NCI-H1417 (cell line): ENCODE data around the gene NARS2.
A peak's percentile ranks its signal among the peaks of the same experiment; 100 is the strongest.
"Not testable (repeated sequence)": the region's sequence is repeated elsewhere in the genome, so short reads cannot be mapped to it uniquely, and the experiment has no call there.

Experiments used
- DNase-seq, 3 experiments: peaks; one replicate each; lab custom pipeline; 2025; lab: John Stamatoyannopoulos, UW

Gene NARS2

GRCh38 chr11:78575478-78575877 lies 814 bp upstream of the NARS2 start:
- DNase-seq, result peak in 1 of 3 experiments; percentile 47

- peak in 1 of 3 experiments; percentile 46 for DNase-seq
Measured at GRCh38 chr11:78573681-78574080, 983 bp downstream of the NARS2 start.

- DNase-seq, result no peak
Measured at GRCh38 chr11:78573271-78573670, 1.4 kb downstream of the NARS2 start.

- DNase-seq, result no peak
Measured at GRCh38 chr11:78572394-78572793, 2.3 kb downstream of the NARS2 start.

- no peak for DNase-seq
Measured at GRCh38 chr11:78570031-78570430, 4.6 kb downstream of the NARS2 start.

- DNase-seq, result no peak
Measured at GRCh38 chr11:78567209-78567608, 7.5 kb downstream of the NARS2 start.

GRCh38 chr11:78564490-78565467 lies 9.9 kb downstream of the NARS2 start:
- DNase-seq, result peak; percentile 50 to 85 (median 66)

GRCh38 chr11:78564037-78564436 lies 10.6 kb downstream of the NARS2 start:
- DNase-seq, result not testable (repeated sequence)

GRCh38 chr11:78563090-78563489 lies 11.6 kb downstream of the NARS2 start:
- not testable (repeated sequence) for DNase-seq

GRCh38 chr11:78562398-78562797 lies 12.3 kb downstream of the NARS2 start:
- DNase-seq, result no peak

- DNase-seq, result peak in 1 of 3 experiments; percentile 41
Measured at GRCh38 chr11:78560826-78561484, 13.7 kb downstream of the NARS2 start.

- DNase-seq, result no peak
Measured at GRCh38 chr11:78560153-78560552, 14.5 kb downstream of the NARS2 start.

GRCh38 chr11:78557236-78557635 lies 17.4 kb downstream of the NARS2 start:
- no peak for DNase-seq

GRCh38 chr11:78555592-78555991 lies 19.1 kb downstream of the NARS2 start:
- DNase-seq, result no peak

GRCh38 chr11:78552881-78553280 lies 21.8 kb downstream of the NARS2 start:
- no peak for DNase-seq

GRCh38 chr11:78552139-78552538 lies 22.5 kb downstream of the NARS2 start:
- DNase-seq, result not testable (repeated sequence)

GRCh38 chr11:78551066-78551465 lies 23.6 kb downstream of the NARS2 start:
- DNase-seq, result peak in 1 of 3 experiments; percentile 24

GRCh38 chr11:78549624-78550409 lies 24.8 kb downstream of the NARS2 start:
- no peak for DNase-seq

GRCh38 chr11:78548911-78549590 lies 25.6 kb downstream of the NARS2 start:
- no peak for DNase-seq

- no peak for DNase-seq
Measured at GRCh38 chr11:78547931-78548705, 26.5 kb downstream of the NARS2 start.

- DNase-seq, result no peak
Measured at GRCh38 chr11:78542007-78542406, 32.7 kb downstream of the NARS2 start.
